HG03196 (cell line): ENCODE data around the gene ADGRD1.

Source experiments
- ATAC-seq: cut with Tn5 transposase; IDR thresholded peaks from one replicate; pipeline ENCODE4 v1.9.1; 2021; ENCODE audit not compliant: unreplicated experiment

The ADGRD1 gene

GRCh38 chr12:131003716-131004045 lies 50.0 kb downstream of the ADGRD1 start:
- ATAC-seq, result no peak

- no peak for ATAC-seq
Measured at GRCh38 chr12:131004166-131004565, 50.5 kb downstream of the ADGRD1 start.

- ATAC-seq, result no peak
Measured at GRCh38 chr12:131005161-131006035, 51.7 kb downstream of the ADGRD1 start.

- ATAC-seq, result no peak
Measured at GRCh38 chr12:131006036-131006735, 52.5 kb downstream of the ADGRD1 start.

GRCh38 chr12:131007031-131007739 lies 53.5 kb downstream of the ADGRD1 start:
- no peak for ATAC-seq

- no peak for ATAC-seq
Measured at GRCh38 chr12:131007740-131008117, 54.0 kb downstream of the ADGRD1 start.

- ATAC-seq, result no peak
Measured at GRCh38 chr12:131008131-131008912, 54.6 kb downstream of the ADGRD1 start.

- no peak for ATAC-seq
Measured at GRCh38 chr12:131008913-131009270, 55.2 kb downstream of the ADGRD1 start.

GRCh38 chr12:131009595-131010395 lies 56.1 kb downstream of the ADGRD1 start:
- ATAC-seq, result no peak

- no peak for ATAC-seq
Measured at GRCh38 chr12:131010396-131011131, 56.9 kb downstream of the ADGRD1 start.

- no peak for ATAC-seq
Measured at GRCh38 chr12:131011165-131012079, 57.7 kb downstream of the ADGRD1 start.

GRCh38 chr12:131012279-131013069 lies 58.8 kb downstream of the ADGRD1 start:
- ATAC-seq, result no peak

- ATAC-seq, result no peak
Measured at GRCh38 chr12:131013118-131013517, 59.4 kb downstream of the ADGRD1 start.

- no peak for ATAC-seq
Measured at GRCh38 chr12:131014343-131014742, 60.6 kb downstream of the ADGRD1 start.

GRCh38 chr12:131015581-131016337 lies 62.1 kb downstream of the ADGRD1 start:
- no peak for ATAC-seq

- no peak for ATAC-seq
Measured at GRCh38 chr12:131017477-131017991, 63.8 kb downstream of the ADGRD1 start.
